ENCODE data around the gene GSK3A.
A peak's percentile ranks its signal among the peaks of the same experiment; 100 is the strongest.

GSK3A gene

GRCh38 chr19:42252365-42253244, 10.2 kb upstream of the GSK3A start (continued):
- no peak; the same call in 1 of the 2 replicates for TF ChIP-seq GLIS1 (tag by site-specific recombination; IDR thresholded peaks at IDR 0.05)
- TF ChIP-seq ZNF148 (tag by site-specific recombination; IDR thresholded peaks at IDR 0.05; ENCODE audit: borderline replicate concordance), result no peak
- TF ChIP-seq, protein P1, sequence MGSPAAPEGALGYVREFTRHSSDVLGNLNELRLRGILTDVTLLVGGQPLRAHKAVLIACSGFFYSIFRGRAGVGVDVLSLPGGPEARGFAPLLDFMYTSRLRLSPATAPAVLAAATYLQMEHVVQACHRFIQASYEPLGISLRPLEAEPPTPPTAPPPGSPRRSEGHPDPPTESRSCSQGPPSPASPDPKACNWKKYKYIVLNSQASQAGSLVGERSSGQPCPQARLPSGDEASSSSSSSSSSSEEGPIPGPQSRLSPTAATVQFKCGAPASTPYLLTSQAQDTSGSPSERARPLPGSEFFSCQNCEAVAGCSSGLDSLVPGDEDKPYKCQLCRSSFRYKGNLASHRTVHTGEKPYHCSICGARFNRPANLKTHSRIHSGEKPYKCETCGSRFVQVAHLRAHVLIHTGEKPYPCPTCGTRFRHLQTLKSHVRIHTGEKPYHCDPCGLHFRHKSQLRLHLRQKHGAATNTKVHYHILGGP (tag by site-specific recombination; IDR thresholded peaks at IDR 0.05), result no peak
- TF ChIP-seq ZNF792 (tag by site-specific recombination; IDR thresholded peaks at IDR 0.05), result peak; percentile 62; the same call in 1 of the 2 replicates
- TF ChIP-seq ZNF221 (tag by site-specific recombination; IDR thresholded peaks at IDR 0.05; ENCODE audit: borderline replicate concordance), result no peak
- no peak for TF ChIP-seq ZNF654 (tag by site-specific recombination; IDR thresholded peaks at IDR 0.05; ENCODE audit: low read depth)
- TF ChIP-seq MYNN (tag by site-specific recombination; IDR thresholded peaks at IDR 0.05; ENCODE audit: borderline replicate concordance), result 0 out of 2 replicates have a peak, but pooled peaks have one; percentile 18
- no peak for TF ChIP-seq ZNF610 (tag by site-specific recombination; IDR thresholded peaks at IDR 0.05; ENCODE audit: borderline replicate concordance)
- no peak for TF ChIP-seq ZNF292 (tag by site-specific recombination; IDR thresholded peaks at IDR 0.05; ENCODE audit: borderline replicate concordance, low read depth)

DNA sequence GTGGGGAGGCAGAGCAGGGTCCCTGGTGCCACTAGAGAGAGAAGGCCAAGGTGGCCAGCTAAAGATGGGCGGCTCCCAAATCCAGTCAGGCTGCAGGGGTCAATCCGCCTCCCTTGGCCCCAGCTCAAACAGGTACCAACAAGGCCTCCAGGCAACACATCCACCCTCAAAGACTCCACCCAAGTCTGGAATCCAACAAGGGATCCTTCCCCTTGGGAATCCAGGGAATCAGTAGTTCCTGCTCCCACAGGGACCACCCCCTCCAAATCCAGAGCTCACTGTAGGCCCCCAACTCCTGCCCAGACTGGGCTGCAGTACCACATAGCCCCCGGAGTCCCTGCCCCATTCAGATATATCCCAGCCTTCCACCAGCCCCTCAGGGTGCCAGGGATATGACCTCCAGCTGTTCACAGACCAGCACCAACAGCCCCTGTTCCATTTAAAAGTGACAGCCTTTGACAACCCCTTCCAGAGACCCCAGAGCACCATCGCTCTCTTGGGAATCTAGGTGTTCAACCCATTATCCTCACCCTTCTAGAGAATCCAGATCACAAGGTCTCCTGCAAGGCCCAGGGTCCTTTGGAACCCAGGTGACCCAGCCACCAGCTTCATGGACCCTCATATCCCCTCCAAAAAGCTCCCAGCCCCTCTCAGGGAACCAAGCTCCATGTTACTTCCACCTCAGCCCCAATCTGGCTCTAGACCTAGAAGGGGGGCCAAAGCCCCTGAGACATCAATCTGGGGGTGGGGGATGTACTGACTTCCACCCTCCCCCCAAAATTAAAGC, 9.4 kb upstream of the GSK3A start:
- no peak overlapping the region for H3K4me3 ChIP-seq (ENCODE audit: low read depth, low read length)
- H3K27ac ChIP-seq (ENCODE audit: extremely low read depth, low read depth, low read length), result peak overlapping the region; percentile 87
- no peak for TF ChIP-seq ZFP69B (tag by site-specific recombination; IDR thresholded peaks at IDR 0.05)
- no peak for TF ChIP-seq KLF7 (tag by site-specific recombination; IDR thresholded peaks at IDR 0.05; ENCODE audit: borderline replicate concordance)
- TF ChIP-seq, protein P2, sequence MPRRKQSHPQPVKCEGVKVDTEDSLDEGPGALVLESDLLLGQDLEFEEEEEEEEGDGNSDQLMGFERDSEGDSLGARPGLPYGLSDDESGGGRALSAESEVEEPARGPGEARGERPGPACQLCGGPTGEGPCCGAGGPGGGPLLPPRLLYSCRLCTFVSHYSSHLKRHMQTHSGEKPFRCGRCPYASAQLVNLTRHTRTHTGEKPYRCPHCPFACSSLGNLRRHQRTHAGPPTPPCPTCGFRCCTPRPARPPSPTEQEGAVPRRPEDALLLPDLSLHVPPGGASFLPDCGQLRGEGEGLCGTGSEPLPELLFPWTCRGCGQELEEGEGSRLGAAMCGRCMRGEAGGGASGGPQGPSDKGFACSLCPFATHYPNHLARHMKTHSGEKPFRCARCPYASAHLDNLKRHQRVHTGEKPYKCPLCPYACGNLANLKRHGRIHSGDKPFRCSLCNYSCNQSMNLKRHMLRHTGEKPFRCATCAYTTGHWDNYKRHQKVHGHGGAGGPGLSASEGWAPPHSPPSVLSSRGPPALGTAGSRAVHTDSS (tag by site-specific recombination; IDR thresholded peaks at IDR 0.05), result no peak
- TF ChIP-seq, protein P3, sequence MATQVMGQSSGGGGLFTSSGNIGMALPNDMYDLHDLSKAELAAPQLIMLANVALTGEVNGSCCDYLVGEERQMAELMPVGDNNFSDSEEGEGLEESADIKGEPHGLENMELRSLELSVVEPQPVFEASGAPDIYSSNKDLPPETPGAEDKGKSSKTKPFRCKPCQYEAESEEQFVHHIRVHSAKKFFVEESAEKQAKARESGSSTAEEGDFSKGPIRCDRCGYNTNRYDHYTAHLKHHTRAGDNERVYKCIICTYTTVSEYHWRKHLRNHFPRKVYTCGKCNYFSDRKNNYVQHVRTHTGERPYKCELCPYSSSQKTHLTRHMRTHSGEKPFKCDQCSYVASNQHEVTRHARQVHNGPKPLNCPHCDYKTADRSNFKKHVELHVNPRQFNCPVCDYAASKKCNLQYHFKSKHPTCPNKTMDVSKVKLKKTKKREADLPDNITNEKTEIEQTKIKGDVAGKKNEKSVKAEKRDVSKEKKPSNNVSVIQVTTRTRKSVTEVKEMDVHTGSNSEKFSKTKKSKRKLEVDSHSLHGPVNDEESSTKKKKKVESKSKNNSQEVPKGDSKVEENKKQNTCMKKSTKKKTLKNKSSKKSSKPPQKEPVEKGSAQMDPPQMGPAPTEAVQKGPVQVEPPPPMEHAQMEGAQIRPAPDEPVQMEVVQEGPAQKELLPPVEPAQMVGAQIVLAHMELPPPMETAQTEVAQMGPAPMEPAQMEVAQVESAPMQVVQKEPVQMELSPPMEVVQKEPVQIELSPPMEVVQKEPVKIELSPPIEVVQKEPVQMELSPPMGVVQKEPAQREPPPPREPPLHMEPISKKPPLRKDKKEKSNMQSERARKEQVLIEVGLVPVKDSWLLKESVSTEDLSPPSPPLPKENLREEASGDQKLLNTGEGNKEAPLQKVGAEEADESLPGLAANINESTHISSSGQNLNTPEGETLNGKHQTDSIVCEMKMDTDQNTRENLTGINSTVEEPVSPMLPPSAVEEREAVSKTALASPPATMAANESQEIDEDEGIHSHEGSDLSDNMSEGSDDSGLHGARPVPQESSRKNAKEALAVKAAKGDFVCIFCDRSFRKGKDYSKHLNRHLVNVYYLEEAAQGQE (tag by site-specific recombination; IDR thresholded peaks at IDR 0.05), result no peak
- no peak for TF ChIP-seq ZNF777 (tag by site-specific recombination; IDR thresholded peaks at IDR 0.05; ENCODE audit: borderline replicate concordance)
- TF ChIP-seq ZNF394 (tag by site-specific recombination; IDR thresholded peaks at IDR 0.05; ENCODE audit: borderline replicate concordance), result no peak
- no peak for TF ChIP-seq ZNF350 (tag by site-specific recombination; IDR thresholded peaks at IDR 0.05)
- no peak for TF ChIP-seq ZNF510 (tag by site-specific recombination; IDR thresholded peaks at IDR 0.05; ENCODE audit: insufficient replicate concordance)
- no peak for TF ChIP-seq ZNF514 (tag by site-specific recombination; IDR thresholded peaks at IDR 0.05)
- TF ChIP-seq ZBTB10 (tag by site-specific recombination; IDR thresholded peaks at IDR 0.05), result no peak

More for the DNA sequence above, 9.4 kb upstream of the GSK3A start:
- peaks cover 34% of the 10 kb centered on the region for H3K4me1 ChIP-seq (ENCODE audit: control insufficient read depth, insufficient read depth, low read length)
- ChIA-PET POLR2A (interaction anchor here (0.8 to 13.9 kb wide), 4 partner anchors 9 to 149 kb away, joined by 4 to 242 read pairs (median 18); partner anchors contain the start of gene GSK3A), CTCF (interaction anchor here (0.6 to 11.8 kb wide), 5 partner anchors 28 to 1883 kb away, joined by 3 to 276 read pairs (median 7); no protein-coding TSS in a partner anchor)
- peaks cover 11 to 22% of the 10 kb centered on the region in 2 experiments; a peak in 2 of 3 replicates for H3K36me3 ChIP-seq (ENCODE audit: control insufficient read depth in 2 of 2, insufficient read depth in 1 of 2, low read length in 2 of 2)
- H3K9me3 ChIP-seq (ENCODE audit: control insufficient read depth, insufficient read depth, low read depth, low read length), result no peaks in the 10 kb centered on the region
